Skin of body (tissue), 2 donors: ENCODE measurements around the gene TRIM52. TPM values are rescaled to one million over a fixed set of nuclear protein-coding genes. Genes with fewer than 3 reads are reported as not detected.

ENCODE experiments used
- DNase-seq: peaks from one replicate; lab custom pipeline; 2025; lab: John Stamatoyannopoulos, UW
- total RNA-seq: library from RNA; depleted of rRNA; stranded (reverse); fragments of >200 nt; gene quantifications from one replicate; pipeline ENCODE4 v1.2.3, GENCODE V29; 2014

TRIM52 gene
- total RNA-seq, 1 donor from 2014 or later, result 7.9 TPM

- DNase-seq, result no peak
These were observed 27.0 kb downstream of the TRIM52 start for GRCh38 chr5:181233801-181234454.

- DNase-seq, result no peak
These were observed 27.7 kb downstream of the TRIM52 start for GRCh38 chr5:181233088-181233800.

- no peak for DNase-seq
These were observed 28.4 kb downstream of the TRIM52 start for GRCh38 chr5:181232593-181232992.

- no peak for DNase-seq
These were observed 29.5 kb downstream of the TRIM52 start for GRCh38 chr5:181231432-181231831.

GRCh38 chr5:181230551-181230950, 30.4 kb downstream of the TRIM52 start:
- DNase-seq, result no peak

- DNase-seq, result no peak
These were observed 30.9 kb downstream of the TRIM52 start for GRCh38 chr5:181229996-181230395.

GRCh38 chr5:181224390-181225229, 36.3 kb downstream of the TRIM52 start:
- no peak for DNase-seq

- no peak for DNase-seq
These were observed 37.1 kb downstream of the TRIM52 start for GRCh38 chr5:181223729-181224389.

GRCh38 chr5:181223058-181223728, 37.8 kb downstream of the TRIM52 start, which contains the start of gene TRIM41:
TSS of gene TRIM41 (plus strand) at chr5:181223281. CDS start at chr5:181224000, 719 bp downstream.
- DNase-seq, result no peak

GRCh38 chr5:181222630-181223057, 38.3 kb downstream of the TRIM52 start:
- no peak for DNase-seq

GRCh38 chr5:181221792-181222629, 38.9 kb downstream of the TRIM52 start:
- DNase-seq, result no peak

GRCh38 chr5:181221105-181221791, 39.7 kb downstream of the TRIM52 start:
- DNase-seq, result no peak

- no peak for DNase-seq
These were observed 40.8 kb downstream of the TRIM52 start for GRCh38 chr5:181220178-181220515.

- no peak for DNase-seq
These were observed 41.4 kb downstream of the TRIM52 start for GRCh38 chr5:181219262-181220177.

GRCh38 chr5:181218795-181219124, 42.2 kb downstream of the TRIM52 start:
- no peak for DNase-seq

- no peak for DNase-seq
These were observed 43.2 kb downstream of the TRIM52 start for GRCh38 chr5:181217803-181218062.

- no peak for DNase-seq
These were observed 43.7 kb downstream of the TRIM52 start for GRCh38 chr5:181217111-181217802.
